Ammon's horn (tissue), 1 donor: ENCODE results near the gene ELAVL3.
"Not testable (repeated sequence)": the region's sequence is repeated elsewhere in the genome, so short reads cannot be mapped to it uniquely, and the experiment has no call there.

Experiments used
- DNase-seq: peaks from one replicate; pipeline ENCODE4 v3.0.0-alpha.2; 2016; ENCODE audit warnings: low spot score

The ELAVL3 gene

GRCh38 chr19:11406703-11407236 lies 74.1 kb downstream of the ELAVL3 start:
- not testable (repeated sequence) for DNase-seq

GRCh38 chr19:11405846-11406643 lies 74.8 kb downstream of the ELAVL3 start:
- no peak for DNase-seq

- DNase-seq, result no peak
Measured at GRCh38 chr19:11404588-11405222, 76.1 kb downstream of the ELAVL3 start.

GRCh38 chr19:11401808-11402543 lies 78.9 kb downstream of the ELAVL3 start:
- DNase-seq, result no peak
